Stimulated activated CD4-positive, alpha-beta T cell treated with anti-CD3 and anti-CD28 coated beads, Interleukin-12 subunit alpha, Interleukin-12 subunit beta, amount 100 ng/mL, for 48 hours (primary cell): Measurements from ENCODE around the gene DYNLRB1.
A peak's percentile ranks its signal among the peaks of the same experiment; 100 is the strongest.
"Not testable (repeated sequence)": the region's sequence is repeated elsewhere in the genome, so short reads cannot be mapped to it uniquely, and the experiment has no call there.

Source experiments
- DNase-seq, 3 donors: peaks; one replicate each; pipeline ENCODE4 v3.0.0-alpha.2; 2020; ENCODE audit warnings: low read depth in 2 of 3, low spot score in 1 of 3

Gene DYNLRB1

DNA sequence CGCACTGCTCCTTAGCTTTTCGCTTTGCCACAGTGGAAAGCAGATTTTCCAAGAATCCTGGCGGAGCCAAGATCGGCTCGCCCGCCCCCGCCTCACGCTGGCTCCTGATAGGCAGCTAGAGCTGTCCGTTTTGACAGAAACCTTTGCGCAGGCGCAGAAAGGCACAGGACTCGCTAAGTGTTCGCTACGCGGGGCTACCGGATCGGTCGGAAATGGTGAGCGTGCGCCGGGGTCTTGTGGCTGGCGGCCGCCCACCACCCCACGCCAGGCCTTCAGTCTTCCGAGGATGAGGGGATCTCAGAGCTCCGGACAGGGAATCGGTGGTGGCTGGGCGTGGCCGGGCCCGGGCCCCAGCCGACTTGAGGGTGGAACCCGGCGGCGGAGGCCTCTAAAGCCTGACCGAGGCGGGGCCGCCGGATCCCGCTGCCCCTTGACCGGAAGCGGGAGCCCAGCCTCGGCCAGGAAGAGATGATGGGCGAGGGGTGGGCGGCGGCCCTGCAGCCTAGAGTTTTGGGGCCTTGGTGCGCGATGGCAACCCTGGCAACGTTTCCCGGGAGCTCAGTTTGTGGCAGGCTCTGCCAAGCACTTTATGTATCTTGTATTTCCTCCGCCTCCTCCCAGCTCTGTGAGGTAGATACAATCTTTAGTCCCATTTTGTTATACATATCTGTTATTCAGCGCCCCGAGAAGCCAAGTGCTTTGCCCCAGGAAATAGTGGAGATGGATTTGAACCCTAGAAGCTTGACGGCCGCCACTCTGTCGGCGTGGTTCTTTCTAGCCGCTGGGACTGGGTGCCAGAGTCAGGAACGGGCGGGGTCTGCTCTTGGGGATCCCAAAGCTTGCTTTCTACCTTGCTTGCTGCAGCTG, at the start of gene DYNLRB1:
Gene DYNLRB1, plus strand, starts transcription at position 176 of the 867 bp plus-strand sequence. Its CDS starts 37 bp downstream, at position 213.
- peak; percentile 89 to 95 (median 93) for DNase-seq

DNA sequence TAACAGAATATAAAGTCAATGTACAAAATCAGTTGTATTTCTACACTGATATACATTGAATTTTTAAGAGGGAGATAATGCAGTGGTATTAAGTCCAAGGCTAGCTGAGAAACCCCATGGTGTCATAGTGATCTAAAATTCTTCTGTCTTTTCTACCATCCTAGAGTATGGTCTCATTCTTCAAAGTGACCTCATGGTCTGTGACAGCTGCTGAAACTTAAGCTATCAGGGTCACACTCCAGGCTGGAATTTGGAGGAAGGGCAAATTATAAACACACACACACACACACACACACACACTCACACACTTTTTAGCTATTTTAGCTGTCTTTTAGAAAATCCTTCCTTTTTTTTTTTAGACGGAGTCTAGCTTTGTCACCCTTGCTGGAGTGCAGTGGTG, 47.3 kb upstream of the DYNLRB1 start:
- no peak for DNase-seq

DNA sequence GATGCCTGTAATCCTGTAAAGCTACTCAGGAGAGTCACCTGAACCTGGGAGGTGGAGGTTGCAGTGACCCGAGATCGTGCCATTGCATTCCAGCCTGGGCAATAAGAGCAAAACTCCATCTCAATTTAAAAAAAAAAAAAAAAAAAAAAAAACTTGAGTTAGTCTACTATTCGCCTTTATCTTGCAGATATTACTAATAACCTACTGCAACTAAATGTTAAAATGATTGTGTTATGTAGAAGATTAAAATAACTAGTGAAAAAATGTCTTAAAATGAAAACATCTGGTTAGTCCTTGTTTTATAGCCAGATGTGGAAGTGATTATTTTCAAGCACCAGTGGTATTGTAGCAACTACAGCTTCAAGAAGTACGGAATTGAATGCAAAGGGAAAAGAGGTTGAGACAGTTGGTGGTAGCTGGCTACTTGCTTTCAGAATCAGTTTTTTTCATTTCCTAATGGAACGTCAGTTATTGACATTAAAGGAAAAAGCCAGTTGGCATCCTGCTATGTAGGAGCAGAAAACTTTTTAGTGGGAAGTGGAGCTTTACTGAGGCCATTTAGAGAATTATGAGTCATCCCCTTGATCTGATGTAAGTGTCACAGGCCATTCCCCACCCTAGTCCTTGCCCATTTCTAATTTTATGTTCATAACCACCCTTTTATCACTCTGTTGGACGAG, 43.8 kb upstream of the DYNLRB1 start:
- DNase-seq = no peak

DNA sequence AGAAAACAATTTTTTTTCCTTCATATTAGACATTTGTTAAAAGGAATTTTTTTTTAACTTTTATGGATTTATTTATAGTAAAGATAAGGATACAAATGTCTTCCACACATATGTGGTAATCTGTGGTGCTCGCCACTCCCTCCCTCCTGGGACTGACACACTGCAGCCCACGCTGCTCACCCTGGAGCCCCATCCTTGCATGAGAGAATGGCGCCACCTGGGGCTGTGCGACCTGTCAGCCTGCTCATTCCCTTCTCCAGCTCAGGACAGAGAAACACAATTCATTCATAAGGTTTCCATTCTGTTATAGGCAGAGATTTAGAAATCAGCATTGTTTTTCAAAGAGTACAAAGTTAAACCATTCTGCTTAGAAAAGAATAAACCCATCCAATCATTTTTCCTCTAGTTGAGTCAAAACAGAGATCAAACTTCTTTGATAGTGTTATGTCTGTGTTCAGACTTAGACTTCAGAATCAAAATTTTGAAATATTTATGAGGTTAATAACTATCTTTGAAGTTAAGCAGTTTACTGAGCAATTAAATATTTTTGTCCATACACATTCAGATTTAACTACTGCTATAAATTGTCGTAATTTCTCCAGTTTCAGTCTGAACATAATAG, 42.8 kb upstream of the DYNLRB1 start:
- peak in 2 of 3 donors; percentile 14 to 16 for DNase-seq

DNA sequence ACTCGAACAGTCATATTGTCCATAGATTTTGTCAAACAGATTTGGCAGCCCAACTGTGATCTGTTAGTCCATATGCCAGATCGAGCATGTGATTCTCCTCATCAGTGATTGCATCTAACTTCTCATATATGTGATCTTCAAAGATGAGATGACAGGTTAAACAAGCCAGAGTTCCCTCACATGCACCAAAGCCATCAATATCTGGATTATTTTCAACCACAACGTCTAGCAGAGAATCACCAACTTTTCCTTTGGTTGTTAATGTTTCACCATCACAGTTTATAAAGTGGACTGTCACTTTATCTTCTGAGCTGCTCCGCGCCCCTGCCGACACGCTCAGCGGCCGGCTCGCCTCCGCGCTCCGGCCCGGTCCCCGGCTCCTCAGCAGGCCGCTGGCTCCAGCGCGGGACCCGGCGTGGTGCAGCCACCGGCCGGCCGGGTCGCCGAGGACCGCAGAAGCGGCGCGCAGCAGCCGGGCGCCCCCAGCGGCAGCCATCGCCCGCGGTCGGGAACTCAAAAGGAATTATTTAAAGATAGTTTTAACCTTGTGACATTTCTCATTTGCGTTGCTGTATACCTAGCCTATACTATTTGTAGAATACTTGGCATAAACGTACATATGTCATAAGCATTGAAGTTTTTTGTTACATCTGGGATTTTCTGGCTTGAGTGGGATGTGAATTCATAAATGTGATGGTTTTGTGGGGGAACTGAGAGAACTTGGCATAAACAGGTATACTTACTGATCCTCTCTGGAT, 40.1 kb upstream of the DYNLRB1 start:
- DNase-seq = peak in 1 of 3 donors; percentile 6

DNA sequence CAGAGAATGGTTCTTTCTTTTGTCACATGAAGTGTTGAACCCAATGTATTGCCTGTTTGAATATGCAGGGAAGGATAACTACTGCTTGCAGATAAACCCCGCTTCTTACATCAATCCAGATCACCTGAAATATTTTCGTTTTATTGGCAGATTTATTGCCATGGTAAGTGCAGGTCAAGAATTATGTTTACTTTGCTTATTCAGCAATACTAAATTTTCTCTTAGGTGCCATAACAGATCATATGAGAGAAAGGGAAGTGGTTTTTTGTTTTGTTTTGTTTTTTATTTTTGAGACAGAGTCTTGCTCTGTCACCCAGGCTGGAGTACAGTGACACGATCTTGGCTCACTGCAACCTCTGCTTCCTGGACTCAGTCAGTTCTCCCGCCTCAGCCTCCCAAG, 36.6 kb upstream of the DYNLRB1 start:
- no peak for DNase-seq

DNA sequence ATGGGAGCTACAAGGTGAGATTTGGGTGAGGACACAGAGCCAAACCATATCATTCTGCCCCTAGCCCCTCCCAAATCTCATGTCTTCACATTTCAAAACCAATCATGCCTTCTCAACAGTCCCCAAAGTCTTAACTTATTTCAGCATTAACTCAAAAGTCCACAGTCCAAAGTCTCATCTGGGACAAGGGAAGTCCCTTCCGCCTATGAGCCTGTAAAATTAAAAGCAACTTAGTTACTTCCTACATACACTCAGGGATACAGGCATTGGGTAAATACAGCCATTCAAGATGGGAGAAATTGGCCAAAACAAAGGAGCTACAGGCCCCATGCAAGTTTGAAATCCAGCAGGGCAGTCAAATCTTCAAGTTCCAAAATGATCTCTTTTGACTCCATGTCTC, 34.1 kb upstream of the DYNLRB1 start:
- DNase-seq = not testable (repeated sequence)

DNA sequence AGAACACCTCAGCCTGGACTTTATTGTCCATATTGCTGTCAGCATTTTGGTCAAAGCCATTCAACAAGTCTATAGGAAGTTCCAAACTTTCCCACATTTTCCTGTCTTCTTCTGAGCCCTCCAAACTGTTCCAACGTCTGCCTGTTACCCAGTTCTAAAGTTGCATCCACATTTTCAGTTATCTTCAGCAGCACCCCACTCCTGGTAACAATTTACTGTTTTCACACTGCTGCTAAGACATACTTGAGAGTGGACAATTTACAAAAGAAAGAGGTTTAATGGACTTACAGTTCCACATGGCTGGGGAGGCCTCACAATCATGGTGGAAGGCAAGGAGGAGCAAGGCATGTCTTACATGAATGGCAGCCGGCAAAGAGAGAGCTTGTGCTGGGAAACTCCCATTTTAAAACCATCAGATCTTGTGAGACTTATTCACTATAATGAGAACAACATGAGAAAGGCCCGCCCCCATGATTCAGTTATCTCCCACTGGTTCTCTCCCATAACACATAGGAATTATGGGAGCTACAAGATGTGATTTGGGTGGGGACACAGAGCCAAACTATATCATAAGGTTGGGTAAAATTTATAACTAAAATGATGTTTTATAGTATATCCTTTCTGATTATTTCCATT, 32.5 kb upstream of the DYNLRB1 start:
- not testable (repeated sequence) for DNase-seq

DNA sequence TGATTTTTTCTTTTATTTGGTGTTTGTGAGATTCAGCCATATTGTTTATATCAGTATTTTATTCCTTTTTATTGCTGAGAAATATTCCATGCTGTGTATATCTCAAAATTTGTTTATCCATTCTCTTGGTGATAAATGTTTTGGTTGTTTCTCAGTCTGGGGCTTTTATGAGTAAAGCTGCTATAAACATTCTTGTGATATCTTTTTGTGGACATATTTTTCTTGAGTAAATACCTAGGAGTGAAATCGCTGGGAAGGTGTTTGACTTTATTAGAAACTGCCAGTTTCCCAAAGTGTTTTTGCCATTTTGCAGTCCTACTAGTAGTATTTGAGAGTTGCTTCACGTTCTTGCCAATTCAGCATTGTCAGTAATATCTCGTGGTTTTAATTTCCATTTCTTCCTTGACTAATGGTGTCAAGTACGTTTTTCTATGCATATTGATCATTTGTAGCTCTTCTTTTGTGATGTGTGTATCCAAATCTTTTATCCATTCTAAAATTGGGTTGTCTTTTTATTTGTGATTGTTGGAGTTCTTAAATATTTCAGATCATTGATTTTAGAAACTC, 31.1 kb upstream of the DYNLRB1 start:
- DNase-seq = no peak

DNA sequence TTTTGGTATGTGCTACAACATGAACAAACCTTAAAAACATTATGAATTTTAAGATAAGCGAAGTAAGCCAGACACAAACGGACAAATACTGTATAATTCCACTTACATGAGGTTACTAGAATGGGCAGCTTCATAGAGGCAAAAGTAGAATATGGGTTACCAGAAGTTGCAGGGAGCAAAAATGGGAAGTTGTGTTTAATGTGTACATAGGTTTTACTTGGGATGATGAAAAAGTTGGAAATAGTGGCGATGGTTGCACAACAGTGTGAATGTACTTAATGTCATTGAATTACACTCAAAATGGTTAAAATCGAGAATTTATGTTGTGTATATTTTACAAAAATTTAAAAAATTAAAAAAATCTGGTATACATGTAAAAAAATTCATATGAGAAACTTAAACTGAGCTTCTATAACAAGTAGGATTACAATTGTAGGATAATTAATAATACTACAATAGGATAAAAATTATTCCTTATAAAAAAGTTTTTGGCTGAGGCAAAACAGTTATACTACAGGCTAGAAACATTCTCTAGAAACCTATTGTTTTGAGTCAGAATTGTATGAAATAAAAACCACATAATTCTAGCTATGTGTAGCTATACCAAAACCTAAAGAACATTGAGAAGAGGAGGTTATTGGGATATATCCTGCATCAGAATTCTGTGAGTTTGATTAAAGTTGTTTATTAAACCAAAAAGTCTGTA, 24.8 kb upstream of the DYNLRB1 start:
- no peak for DNase-seq

DNA sequence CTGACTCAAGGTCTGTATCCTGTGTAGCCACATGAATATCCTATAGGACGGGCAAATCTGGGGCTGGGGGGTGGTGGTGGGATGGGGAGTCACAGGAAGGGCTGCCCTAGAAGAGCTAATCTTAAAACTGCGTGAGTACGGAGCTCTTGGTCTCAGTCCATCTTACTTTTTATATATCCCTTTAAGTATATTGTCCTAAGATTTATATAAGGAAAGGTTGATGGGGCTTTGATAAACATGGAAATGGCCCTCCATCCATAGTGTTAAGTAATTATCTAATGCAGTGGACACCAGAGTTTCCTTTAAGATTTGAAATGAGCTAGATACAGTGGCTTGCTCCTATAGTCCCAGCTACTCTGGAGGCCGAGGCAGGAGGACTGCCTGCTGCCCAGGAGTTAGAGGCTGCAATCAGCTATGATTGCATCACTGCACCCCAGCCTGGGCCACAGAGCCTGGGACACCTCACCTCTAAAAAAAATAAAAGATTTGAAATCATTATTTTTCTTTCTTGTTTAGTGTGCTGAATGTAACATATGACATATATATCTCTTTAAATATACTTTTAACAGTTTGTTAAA, 24.2 kb upstream of the DYNLRB1 start:
- DNase-seq = no peak

DNA sequence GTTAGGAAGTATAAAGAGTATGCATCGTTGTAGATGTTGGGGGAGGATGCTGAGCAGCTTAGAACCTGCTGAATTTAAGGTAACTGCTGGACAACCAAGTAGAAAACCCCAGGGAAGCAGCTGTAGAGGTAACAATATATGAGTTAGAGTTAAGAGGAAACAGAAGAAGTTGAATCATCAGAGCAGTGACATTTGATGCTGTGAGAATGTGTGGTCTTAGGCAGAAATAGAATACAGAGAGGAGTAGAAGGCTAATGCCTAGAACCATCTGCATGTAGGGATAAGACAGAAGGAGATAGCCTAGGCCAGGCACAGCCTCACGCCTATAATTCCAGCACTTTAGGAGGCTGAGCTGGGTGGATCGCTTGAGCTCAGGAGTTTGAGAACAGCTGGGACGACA, 22.6 kb upstream of the DYNLRB1 start:
- no peak for DNase-seq

DNA sequence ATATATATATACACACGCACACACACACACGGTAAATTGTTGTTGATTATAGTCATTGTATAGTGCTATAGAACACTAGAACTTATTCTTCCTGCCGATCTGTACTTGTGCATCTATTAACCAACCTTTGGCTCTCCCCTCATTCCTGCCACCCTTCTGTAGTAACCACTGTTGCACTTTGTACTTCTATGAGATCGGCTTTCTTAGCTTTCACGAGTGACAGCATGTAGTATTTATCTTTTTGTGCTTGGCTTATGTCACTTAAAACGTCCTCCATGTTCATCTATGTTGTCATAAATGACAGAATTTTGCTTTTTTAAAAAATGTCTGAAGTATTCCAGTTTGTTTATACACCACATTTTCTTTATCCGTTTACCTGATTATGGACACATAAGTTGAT, 20.9 kb upstream of the DYNLRB1 start:
- no peak for DNase-seq

DNA sequence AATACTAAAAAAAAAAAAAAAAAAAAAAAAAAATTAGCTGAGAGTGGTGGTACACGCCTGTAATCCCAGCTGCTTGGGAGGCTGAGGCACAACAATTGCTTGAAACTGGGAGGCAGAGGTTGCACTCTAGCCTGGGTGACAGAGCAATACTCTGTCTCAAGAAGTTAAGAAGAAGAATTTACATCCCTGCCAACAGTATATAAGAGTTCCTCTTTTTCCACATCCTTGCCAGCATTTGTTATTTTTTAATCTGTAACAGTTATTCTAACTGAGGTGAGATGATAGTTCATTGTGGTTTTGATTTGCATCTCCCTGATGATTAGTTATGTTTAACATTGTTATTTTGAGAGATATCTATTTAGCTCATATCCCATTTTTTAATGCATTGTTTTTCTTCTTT, 20.3 kb upstream of the DYNLRB1 start:
- DNase-seq = no peak

DNA sequence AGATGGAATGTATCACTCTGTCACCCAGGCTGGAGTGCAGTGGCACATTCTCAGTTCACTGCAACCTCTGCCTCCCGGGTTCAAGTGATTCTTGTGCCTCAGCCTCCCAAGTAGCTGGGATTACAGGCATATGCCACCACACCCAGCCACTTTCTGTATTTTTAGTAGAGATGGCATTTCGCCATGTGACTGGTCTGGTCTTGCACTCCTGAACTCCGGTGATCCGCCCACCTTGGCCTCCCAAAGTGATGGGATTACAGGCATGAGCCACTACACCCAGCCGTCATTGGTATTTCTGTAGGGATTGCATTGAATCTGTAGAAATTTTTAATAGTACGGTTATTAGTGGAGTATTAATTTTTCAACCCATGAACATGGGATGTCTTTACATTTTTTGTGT, 18.6 kb upstream of the DYNLRB1 start:
- DNase-seq = not testable (repeated sequence)

DNA sequence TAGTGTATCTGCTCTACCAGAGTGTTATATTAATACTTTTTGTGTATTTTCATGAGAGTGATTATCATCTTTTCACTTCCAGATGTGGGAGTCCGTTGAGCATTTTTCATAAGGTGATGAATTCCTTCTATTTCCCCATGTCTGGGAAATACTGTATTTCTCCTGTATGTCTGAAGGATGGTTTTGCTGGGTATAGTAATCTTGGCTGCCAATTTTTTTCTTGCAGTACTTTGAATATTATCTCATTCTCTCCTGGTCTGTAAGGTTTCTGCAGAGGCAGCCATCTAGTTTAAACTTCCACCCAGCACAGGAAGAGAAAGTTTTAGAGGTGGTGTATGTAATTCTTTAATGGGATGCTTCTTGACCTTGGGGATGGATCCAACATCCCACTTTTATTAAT, 15.4 kb upstream of the DYNLRB1 start:
- no peak for DNase-seq

DNA sequence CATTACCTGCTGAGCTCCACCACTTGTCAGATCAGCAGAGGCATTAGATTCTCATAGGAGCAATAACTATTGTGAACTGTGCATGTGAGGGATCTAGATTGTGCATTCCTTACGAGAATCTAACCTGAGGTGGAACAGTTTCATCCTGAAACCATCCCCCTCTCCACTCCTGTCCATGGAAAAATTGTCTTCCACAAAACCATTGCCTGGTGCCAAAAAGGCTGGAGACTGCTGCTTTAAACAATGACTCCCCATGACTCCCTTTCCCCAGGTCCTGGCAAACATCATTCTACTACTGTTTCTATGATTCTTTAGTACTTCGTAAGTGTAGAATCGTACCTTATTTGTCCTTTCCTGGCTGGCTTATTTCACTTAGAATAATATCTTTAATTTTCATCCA, 9.7 kb upstream of the DYNLRB1 start:
- DNase-seq = no peak

DNA sequence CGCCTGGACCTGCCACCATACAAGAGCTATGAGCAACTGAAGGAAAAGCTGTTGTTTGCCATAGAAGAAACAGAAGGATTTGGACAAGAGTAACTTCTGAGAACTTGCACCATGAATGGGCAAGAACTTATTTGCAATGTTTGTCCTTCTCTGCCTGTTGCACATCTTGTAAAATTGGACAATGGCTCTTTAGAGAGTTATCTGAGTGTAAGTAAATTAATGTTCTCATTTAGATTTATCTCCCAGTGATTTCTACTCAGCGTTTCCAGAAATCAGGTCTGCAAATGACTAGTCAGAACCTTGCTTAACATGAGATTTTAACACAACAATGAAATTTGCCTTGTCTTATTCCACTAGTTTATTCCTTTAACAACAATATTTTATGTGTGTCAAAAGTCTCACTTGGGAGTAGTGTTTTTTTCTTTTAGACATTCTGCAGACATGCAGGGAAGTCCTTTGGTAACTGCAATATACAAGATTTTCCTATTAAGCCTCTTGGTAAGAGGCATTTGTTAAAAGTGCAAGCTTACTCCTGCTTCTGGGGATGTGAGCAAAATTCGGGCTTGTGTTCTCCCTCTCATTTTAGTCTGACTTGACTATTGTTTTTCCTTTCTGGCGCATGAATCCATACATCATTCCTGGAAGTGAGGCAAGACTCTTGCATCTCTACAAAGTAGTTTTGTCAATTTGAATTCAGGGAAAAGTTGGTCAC, 8.4 kb upstream of the DYNLRB1 start:
- DNase-seq = no peak

DNA sequence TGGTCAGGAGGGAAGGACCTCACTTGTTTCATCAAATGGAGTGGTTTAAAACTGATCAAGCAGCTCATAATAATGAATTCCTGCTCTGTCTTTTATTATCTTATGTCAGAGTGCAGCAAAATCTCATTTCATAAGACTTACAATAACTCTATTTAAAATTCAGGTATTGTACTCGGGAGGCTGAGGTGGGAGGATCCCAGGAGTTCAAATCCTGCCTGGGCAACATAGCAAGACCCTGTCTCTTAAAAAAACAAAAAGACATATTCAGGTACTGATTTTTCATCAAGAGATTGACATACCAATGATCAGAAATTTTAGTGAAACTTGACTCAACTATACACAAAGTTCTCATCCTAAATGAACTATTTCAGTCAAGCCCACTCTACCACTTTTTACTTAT, 5.6 kb upstream of the DYNLRB1 start:
- DNase-seq = no peak
